ENCODE data around the gene GYS1.
A peak's percentile ranks its signal among the peaks of the same experiment; 100 is the strongest.

Gene GYS1

DNA sequence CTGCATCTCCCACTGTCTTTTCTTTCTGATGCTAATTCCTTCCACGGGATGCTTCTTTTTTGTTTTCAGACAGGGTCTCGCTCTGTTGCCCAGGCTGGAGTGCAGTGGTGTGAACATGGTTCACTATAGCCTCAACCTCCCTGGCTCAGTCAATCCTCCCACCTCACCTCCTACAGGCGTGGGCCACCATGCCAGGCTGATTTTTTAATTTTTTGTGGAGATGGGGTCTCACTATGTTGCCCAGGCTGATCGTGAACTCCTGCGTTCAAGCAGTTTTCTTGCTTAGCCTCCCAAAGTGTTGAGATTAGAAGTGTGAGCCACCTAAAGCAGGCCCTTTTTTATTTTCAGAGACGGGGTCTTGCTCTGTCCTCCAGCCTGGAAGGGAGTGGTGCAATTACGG, 4.8 kb downstream of the GYS1 start:
- no peak for DNase-seq

DNA sequence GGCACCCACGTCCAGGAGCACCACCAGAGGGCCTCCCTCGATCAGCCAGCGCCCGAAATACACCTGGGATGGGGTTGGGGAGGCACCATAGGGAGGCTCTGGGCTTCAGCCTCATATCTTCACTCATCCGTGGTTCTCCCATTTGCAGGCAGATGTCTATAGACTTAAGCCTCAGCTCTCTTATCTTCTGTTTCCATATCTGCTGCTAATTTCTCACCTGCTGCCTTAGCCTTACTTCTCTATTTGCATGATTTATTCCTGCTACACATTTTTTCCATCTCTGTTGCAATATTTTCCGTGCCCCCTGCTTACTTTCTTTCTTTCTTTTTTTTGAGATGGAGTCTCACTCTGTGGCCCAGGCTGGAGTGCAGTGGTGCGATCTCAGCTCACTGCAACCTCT, 5.8 kb downstream of the GYS1 start:
- no peak for DNase-seq

DNA sequence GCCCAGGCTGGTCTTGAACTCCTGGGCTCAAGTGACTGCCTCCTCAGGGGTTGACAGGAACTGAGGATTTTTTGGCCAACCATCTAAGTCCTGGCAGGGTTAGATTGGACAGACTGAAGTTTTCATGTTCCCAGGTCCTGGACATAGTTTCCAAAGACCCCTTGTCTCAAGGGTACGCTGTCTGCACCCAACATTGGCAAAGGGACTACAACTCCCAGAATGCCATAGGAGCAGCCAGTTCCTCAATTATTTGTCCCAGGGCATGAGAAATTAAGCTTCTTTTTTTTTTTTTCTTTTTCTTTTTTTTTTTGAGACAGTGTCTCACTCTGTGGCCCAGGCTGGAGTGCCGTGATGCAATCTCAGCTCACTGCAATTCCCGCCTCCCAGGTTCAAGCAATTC, 6.9 kb downstream of the GYS1 start:
- DNase-seq, result no peak

DNA sequence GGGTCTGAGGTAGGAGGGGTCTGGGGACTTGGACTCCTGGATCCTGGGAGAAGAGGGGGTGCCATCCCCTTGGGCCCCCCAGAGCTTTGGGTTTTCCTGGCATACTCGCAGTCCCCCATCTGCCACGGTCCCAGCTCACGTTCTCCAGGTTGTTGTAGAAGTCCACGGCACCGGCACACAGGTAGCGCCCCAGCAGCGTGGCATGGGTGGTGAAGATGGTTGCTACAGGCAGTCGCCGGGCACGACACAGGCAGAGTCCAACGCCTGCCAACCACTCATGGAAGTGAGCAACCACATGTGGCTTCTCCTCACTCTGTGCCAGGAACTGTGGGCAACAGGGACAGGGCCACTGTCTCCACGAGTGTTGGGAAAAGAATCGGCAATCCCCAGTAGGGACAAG, 7.4 kb downstream of the GYS1 start:
- no peak for DNase-seq

DNA sequence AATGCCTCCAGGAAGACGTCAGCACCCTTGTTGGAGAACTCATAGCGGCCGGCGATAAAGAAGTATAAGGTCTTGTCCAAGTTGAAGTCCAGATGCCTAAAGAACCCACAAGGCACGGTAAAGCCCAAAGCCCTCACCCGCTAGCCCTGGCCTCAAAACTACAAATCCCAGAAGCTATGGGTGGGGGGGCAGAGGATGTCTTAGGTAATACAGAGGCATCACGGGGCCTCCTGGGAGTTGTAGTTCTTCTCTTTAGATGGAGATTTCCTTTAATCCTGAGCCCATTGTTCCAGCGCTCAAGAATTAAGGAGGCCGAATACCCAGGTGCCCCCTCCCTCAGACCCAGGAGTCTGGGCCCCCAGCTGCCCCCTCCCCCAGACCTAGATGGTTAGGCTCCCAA, 10.8 kb downstream of the GYS1 start:
- no peak for DNase-seq

DNA sequence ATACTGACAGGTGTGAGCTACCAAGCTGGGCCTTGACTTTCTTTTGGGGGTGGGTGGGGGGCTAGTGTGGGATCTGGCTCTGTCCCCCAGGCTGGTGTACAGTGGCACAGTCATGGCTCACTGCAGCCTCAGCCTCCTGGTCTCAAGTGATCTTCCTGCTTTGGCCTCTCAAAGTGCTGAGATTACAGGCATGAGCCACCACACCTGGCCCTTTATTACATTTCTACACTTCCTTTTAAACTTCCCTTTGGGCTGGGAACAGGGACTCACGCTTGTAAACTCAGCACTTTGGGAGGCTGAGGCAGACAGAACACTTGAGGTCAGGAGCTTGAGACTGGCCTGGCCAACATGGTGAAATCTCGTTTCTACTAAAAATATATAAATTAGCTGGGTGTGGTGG, 16.0 kb downstream of the GYS1 start:
- DNase-seq, result no peak

DNA sequence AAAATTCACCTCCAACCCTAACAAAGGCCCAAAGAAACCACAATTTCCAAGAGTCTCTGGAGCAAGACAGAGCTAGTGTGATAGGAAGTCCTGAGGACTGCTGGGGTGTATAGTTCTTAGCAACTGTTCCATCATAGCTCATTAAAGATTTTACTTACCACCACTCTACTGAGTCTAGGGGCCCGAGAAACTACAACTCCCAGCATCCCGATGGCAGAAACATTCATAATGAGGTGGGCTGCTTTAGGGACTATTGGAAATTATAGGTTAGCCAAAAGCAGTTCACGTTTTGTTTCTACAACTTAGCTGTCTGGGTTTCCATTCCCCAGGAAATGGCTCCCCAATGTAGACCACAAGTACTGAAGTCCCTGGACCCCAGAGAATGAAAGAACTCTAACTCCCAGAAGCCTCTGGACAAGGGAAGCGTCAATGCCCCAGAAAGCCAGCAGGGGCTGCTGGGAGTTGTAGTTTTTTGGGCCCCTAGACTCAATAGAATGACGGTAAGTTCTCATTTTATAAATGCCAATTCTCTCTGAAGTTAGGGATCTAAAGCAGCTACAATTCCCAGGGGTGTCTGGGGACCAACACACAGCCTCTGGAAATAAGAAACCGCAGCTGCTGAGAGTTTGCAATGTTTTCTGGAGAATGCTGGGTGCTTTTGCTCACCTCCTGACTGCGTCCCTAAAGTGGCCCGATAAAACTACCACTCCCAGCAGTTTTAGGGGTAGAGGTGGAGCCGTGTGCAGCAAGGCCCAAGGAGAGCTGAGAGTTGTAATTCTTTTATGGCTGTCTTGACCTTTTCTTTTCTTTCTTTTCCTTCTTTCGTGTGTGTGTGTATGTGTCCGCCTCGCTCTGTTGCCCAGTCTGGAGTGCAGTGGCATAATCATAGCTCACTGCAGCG, 16.9 kb downstream of the GYS1 start:
- no peak for DNase-seq

DNA sequence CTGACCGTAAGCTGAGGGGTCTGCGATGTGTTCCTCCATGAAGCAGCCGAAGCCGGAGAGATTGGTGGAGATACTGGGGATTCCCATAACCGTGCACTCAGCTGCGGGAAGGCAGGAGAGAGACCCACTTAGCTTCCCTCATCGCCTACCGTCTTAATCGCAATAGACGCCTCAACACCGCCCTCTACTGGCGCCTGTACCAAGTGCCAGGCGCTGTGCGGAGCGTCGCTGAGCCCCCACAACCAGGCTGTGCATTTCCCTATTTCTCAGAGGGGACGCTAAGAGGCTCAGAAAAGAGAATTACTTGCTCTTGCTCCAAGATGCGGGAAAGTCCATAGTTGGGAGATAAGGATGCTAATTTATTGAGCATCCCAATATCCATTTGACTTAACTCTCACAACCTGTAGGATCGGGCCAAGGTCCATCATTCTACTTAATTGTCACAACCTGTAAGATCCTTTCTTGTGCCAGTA, 22.1 kb downstream of the GYS1 start:
- peak; percentile 88 for DNase-seq

DNA sequence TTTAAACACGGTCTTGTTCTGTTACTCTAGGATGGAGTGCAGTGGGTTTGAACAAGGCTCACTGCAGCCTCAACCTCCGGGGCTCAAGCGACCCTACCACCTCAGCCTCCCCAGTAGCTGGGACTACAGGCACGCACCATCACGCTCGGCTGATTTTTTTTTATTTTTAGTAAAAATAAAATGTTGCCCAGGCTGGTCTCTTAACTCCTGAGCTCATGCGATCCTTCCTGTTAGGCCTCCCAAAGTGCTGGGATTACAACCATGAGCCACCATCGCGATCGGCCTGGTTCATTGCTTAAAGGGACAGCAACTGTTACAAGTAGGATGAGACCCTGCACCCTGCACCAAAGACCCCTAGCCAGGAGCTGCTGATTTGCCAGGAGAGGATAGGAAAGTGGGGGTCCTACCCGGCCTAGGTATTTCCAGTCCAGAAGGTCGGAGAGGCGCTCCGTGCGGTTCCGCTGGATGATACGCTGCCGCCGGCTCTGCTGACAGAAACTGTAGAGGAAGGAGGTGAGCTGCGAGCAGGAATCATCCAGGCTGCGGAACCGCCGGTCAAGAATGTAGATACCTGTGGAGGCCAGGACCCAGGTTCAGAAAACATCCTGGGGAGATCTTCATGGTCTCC, 22.9 kb downstream of the GYS1 start:
- no peak for DNase-seq

DNA sequence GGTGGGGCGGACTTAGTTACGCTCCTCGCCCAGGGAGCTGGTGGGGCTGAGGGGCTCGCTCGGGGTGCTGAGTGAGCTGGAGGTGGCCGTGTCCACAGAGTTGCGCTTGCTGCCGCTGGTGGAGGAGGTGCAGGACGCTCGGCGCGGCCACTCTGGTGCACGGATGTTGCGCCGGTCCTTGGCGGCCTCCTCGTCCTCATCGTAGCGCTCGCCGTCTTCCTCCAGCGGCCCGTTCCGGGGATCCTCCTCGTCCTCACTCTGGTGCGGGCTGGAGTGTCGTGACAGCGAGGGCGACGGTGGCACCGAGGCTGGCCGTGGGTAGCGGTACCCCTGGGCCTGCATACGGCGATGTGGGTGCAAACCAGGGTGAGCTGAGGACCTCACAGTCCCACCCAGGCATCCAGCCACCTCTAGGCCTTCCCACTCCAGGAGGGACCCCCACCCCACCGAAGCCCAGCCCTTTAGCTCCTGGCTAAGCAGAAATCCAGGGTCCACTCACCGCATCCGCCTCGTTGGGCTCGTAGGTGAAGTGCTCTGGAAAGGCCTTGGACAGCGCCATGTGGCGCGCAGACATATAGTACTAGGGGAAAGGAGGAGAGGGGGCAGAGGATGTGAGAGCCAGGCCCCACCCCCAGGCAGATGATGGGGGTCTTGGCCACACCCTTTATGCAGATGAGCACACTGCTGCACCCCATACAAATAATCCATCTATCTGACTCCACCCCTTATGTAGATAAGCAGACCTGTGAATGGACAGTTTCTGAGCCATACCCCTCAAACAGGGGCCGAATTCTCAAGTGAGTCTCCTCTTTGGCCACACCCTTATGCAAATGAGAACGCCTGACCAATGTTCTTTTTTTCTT, 23.6 kb downstream of the GYS1 start:
- DNase-seq, result no peak

DNA sequence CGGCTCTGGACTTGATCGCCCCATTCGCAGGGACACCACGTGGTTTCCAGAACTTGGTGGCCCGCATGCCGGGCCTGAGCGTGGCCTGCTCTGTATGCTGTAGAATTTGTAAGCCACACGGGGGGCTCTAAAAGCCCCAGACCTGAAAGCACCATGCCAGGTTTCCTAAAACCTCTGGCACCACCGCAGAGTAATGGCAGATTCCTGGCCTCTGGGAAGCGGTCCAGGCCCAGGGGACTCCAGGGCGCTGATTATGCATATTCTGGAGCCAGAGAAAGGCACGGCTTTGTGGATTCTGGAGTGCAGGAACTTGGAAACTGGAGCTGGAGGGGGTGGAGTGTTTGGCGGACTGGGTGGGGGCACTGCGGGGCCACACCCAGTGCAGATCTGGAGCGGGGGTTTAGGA, 24.3 kb downstream of the GYS1 start:
- no peak for DNase-seq

DNA sequence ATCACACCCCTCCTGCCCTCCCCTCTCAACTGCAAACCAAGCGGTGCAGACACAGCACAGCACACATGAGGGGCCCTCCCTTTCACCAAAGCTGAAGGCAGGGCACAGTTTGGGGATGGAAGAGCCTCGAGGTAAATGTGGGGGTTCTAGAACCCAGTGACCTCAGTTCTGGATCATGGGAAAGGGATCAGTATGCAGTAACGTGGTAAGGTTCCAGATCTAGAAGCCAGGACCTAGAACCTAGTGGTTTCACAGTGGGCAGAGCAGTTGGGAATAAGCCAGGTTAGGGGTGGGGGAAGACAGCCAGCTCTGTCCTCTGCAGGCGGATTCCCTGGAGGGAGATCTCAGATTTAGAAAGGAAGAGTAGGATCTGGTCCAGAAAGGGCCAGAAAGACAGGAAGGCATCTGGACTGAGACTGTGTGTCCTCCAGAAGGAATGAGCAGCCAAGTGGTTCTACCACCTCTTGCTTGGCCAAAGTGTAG, 24.9 kb downstream of the GYS1 start:
- DNase-seq, result no peak

DNA sequence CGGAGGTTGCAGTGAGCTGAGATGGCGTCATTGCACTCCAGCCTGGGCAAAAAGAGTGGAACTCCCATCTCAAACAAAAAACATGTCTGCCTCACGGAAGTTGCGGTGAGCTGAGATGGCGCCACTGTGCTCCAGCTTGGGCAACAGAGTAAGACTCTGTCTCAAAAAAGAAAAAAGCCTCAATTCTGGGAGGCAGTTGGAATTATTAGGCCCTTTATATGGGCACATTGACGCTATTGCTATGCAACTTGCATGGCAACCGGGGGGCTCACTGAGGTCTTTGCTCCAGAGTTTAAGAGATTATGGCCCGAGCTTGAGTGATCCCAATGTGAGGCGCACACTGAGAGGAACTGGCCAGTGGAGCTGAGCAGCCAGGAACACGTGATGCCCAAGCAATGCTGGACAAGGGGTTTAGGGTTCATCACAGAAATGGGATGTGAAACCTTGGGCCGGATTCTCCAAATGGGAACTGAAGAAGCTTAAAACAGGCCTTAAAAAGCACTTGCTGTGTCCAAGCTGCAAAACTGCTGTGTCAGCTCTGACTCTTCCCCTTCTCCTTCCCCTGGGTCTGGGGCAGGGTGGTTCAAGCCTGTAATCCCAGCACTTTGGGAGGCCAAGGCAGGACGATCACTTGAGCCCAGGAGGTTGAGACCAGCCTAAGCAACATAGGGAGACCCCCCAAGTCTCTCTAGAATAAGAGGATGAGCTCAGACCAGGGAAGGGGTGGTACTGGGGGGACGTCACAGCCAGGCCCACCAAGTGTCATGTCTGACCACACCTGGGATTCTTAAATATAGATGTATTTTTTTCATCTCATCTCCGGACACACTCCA, 25.5 kb downstream of the GYS1 start:
- DNase-seq, result no peak

DNA sequence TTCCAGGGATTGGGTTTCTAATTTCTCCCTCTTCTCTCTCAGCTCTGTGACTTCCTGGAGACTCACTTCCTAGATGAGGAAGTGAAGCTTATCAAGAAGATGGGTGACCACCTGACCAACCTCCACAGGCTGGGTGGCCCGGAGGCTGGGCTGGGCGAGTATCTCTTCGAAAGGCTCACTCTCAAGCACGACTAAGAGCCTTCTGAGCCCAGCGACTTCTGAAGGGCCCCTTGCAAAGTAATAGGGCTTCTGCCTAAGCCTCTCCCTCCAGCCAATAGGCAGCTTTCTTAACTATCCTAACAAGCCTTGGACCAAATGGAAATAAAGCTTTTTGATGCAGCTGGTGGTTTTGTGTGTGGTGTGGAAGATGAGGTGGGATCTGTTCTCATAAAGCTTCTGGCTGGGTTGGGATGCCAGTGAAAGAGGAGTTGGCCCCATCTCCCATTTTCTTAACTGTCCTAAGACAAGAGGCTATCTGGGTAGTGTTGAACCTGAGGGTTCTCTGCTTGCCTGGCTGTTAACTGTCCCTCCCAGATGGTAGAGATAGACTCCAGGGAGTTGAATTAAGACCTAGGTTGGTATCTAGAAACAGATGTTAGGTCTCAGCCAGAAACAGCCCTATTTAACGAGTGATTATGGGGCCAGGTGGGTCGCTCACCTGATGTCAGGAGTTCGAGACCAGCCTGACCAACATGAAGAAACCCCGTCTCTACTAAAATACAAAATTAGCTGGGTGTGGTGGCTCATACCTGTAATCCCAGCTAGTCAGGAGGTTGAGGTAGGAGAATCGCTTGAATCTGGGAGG, 26.4 kb downstream of the GYS1 start:
- no peak for DNase-seq

DNA sequence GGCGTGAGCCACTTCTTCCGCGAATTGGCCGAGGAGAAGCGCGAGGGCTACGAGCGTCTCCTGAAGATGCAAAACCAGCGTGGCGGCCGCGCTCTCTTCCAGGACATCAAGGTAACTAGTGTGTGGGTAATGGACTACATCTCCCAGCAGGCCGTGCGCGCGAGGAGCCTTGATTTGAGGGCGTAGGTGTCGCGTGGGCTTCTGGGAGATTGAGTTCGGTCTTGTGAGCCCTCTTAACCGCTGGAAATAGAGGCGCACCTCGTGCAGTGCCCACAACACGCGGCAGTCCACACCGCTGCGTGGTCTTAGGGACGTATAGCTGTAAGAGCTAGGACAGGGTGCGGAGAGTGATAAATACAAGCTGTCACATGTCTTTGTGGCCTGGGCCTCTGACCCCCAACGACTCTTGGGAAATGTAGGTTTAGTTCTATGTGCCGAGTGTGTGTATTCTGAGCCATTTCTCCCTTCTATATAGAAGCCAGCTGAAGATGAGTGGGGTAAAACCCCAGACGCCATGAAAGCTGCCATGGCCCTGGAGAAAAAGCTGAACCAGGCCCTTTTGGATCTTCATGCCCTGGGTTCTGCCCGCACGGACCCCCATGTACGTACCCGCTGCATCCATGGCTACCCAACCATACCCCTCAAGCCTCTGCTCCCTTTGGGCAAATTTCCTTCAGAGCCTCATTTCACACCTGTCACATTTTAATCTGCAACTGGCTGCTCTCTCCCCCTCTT, 27.1 kb downstream of the GYS1 start:
- DNase-seq, result peak; percentile 83

DNA sequence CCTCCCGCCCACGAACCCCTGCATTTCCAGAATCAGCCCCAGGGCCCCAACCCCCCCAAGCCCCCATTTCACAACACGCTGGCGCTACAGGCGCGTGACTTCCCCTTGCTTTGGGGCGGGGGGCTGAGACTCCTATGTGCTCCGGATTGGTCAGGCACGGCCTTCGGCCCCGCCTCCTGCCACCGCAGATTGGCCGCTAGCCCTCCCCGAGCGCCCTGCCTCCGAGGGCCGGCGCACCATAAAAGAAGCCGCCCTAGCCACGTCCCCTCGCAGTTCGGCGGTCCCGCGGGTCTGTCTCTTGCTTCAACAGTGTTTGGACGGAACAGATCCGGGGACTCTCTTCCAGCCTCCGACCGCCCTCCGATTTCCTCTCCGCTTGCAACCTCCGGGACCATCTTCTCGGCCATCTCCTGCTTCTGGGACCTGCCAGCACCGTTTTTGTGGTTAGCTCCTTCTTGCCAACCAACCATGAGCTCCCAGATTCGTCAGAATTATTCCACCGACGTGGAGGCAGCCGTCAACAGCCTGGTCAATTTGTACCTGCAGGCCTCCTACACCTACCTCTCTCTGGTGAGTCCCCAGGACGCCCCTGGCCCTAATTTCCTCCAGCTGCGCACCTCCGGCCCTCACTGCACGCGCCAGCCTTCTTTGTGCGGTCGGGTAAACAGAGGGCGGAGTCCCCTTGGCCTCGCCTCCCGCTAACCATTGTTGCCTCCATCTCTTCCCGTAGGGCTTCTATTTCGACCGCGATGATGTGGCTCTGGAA, 27.9 kb downstream of the GYS1 start, which contains the start of gene FTL:
Gene FTL, plus strand, starts transcription at position 270 of the 766 bp plus-strand sequence. Its CDS starts 199 bp downstream, at position 469.
- peak; percentile 90 for DNase-seq

DNA sequence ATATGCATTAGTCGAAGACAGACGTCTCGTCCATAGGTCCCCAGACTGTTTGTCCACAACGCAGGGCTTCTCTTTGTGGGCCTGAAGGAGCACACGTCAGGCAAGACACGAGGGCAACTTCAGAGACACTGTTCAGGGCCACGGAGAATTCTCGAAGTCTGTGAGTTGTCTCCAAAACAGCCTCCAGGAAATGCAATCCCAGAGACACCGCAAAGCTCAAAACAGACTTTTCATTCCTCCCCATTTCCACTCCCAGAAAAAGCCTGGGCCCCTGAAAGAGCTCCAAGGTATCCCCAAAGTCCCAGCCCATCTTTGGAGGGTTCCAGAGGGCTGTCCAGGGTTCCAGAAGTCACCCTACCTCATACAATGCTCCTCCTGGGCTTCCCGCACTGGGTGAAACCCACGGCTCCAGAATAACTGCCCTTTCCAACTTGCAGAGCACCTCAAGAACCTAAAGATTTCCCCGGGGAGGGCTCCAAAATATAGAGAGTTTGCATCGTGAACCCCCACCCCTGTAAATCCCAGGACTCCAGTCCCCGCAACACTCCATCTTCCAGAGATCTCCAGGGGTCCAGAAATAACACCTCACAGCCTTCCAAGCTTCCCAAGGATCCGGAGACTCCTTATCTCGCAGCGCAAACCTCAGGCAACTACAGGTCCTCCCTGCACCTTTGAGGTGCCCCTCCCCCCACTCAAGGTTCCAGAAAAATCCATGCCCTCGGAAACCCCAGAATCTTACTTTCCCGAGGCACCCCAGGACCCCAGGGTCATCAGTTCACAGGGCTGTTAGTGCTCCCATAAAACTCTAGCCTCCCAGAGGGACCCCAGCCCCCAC, 28.7 kb downstream of the GYS1 start:
- DNase-seq, result no peak

DNA sequence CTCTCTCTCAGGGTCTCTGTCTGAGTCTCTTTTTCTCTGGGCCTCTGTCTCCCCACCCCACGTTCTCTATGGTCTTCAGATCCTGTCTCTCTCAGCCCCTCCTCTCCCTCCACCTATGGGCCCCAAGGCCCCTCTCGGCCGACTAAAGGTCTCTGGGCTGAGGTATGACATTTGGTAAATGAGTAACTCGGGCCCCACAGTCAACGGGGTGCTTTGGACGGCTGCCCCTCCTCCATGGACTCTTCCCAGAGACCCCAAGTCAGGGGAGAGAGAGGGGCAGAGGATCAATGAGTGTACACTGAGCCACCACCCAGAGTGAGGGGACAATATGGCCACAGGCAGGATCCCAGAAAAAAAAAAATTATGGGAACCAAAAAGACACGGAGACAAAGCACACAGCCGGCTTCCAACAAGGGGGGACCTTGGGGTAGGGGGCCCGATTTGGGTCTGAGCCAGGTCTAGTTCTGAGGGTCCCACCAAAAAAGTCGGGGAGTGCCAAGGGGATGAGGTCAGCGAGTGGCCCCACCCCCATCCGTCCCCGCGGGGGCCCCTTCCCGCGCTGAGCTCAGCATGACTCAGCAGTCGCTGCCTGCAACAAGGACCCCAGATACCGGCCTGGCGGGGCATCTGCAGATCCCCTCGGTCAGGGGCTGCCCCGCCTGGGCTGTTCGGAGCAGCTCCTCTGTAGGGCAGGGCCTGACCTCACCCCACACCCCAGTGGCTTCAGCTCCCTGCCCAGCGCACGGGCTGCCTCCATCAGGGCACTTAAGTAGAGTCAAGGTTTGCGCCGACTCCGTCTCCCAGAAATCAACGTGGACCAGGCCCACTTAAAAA, 29.5 kb downstream of the GYS1 start:
- peak; percentile 67 for DNase-seq
